GM21360 (cell line): ENCODE data around the gene RBMS3.
"Not testable (repeated sequence)": the region's sequence is repeated elsewhere in the genome, so short reads cannot be mapped to it uniquely, and the experiment has no call there.

Experiments
- ATAC-seq: cut with Tn5 transposase; IDR thresholded peaks from one replicate; pipeline ENCODE4 v1.9.1; 2021; ENCODE audit warnings: mild to moderate bottlenecking, moderate library complexity; ENCODE audit not compliant: unreplicated experiment

Gene RBMS3

DNA sequence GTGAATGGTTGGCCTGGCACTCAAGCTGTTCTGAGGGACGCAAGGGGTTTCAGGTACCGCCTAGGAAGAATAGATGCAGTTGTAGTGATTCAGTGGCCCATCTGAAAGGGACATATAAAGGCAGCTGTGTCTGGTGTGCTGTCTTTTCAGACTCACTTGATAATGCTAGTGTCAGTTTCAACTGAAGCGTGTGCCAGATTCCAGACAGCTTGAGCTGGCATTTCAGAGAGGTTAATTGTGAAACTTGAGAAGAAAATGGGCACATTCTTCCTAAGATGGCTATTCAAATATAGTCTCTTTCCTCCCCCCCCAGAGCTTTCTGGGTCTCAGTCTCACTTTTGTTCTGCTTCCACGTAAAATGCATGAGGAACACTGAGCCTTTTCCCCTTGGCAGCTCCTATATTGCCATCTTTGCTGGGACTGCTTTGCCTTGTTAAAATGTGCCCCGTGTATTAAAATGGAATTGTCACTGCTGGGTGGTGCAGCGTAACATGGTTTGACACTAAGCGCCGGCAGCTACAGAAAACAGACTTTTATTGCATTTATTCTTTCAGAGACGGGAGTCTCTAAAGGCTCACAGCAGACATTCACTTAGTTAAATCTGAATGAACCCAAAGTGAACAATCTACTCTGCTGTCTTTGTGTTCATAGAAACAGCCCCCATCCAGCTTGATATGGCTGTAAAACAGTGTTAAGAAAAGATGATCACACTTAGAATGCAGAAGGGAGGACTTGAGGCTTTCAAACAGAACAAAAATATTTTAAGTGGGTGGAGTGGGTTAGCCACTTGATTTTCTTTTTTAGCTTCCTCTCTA, 478.7 kb downstream of the RBMS3 start:
- ATAC-seq, result no peak

GRCh38 chr3:29760226-29760685, 479.4 kb downstream of the RBMS3 start:
- ATAC-seq, result no peak

DNA sequence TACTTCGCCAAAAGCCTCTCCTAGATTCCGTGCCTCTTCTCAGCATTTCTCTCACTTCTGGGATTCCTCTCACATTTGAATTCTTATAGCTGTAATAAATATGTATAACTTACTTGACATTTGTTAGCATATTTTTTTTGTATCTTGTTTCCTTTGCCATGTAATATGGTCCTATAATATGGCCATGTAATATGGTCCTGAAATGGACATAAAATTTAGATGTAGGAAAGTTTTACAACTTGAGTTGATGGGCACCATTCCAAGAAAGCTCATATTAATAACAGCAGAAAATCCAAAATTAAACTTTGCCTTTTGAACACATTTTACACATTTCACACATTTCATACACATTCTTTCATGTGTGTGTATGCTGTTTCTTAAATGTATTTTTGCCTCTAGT, 480.6 kb downstream of the RBMS3 start:
- ATAC-seq, result no peak

DNA sequence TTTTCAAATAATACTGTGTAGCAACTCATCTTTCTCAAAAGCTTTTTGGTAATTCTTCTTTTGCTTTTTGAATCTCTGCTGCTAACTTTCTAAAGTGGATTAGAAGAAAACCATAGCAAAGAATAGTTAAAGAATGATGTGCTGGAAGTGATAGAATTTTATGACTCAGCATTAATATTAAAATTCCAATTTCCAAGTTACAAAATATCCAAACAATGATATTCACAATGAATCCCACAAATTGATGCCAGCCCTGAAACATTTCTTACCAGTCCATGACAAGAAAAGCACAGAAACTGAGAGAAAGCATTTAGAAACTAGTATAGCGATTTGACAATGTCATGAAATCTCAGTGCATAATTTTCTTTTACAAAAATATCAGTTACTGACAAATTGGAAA, 482.2 kb downstream of the RBMS3 start:
- ATAC-seq, result no peak

DNA sequence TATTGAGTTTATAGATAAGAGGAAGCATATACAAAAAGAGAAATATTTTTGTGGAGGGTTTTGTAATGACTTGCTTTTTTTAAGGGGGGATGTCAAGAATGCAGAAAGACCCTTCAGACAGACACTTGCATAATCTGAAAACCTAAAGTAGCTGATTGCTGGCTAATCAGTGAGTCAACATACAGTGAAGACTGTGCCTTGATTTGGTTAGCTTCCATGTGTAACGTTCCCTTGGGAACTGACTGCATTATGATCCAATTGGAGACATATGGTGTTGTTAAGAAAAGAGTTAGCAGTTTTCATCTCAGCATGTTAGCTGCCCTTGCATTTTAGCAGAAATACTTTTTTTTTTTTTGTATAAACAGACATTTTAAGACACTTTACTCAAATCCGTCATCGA, 483.2 kb downstream of the RBMS3 start:
- ATAC-seq, result no peak

DNA sequence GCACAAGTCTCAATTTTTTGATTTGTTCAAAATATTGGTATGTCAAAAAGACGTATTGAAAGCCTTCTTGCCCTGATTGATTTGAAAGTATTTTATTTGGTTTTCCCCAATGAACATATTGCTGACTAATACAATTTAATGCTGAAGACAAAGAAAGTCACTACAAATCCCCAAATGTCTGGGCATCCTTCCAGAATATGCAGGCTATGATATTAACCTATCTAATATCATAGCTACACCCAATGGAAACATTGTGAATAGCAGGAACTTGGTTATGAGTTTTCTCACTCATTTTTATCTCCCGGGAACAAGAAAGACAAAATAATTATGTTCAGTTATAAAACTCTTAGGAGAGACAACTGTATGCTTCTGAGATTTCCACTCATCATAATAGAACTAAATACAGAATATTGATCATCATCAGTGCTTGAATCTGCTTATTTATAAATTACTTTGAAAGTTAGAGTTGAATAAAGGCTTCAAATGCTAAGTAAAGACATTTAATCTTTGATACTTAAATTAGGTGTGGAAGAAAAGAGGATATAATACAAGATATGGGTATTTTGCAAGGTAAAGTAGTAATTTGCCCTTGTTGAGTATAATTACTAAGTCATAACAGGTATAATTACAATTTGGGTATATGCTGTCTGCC, 483.9 kb downstream of the RBMS3 start:
- no peak for ATAC-seq

- ATAC-seq, result no peak
Observed at GRCh38 chr3:29771602-29772001, 490.7 kb downstream of the RBMS3 start.

DNA sequence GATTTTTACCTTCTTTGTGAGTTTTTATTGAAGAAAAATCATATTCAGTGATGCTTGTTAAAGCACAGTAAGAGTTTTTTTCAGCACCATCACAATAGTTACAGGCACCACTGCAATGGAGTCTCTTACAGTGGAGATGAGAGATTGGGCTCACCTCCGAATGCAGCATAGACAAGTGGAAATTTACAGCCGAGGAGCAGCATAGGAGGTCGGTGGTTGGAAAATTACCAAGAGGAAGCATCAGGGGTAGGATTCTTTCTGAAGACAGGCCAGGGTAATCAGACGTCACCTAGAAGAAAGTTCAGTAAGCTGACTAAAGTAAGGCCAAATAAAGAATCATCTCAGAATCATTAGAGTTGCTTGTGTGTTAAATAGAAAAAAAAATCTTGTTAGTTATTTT, 491.6 kb downstream of the RBMS3 start:
- ATAC-seq, result no peak

DNA sequence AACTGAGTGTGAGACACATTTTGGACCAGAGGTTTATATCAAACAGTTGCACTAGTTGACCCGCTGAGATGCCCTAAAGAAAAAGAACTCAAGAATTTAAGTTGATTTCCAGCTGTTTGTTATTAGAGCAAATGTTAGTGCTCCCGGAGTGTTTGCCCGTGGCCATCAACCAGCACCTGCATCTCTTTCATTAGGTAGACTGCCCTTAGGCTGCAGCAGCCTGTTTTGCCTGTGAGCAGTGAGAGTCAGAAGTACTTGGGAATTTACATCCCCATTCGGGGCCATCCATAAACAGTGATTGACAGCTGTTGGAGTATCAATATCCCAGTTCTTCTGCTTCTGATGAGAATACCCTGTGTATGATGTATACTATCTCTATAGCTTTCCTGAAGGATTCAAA, 492.6 kb downstream of the RBMS3 start:
- no peak for ATAC-seq

- no peak for ATAC-seq
Observed at GRCh38 chr3:29775340-29775739, 494.5 kb downstream of the RBMS3 start.

GRCh38 chr3:29777869-29778268, 497.0 kb downstream of the RBMS3 start:
- no peak for ATAC-seq

DNA sequence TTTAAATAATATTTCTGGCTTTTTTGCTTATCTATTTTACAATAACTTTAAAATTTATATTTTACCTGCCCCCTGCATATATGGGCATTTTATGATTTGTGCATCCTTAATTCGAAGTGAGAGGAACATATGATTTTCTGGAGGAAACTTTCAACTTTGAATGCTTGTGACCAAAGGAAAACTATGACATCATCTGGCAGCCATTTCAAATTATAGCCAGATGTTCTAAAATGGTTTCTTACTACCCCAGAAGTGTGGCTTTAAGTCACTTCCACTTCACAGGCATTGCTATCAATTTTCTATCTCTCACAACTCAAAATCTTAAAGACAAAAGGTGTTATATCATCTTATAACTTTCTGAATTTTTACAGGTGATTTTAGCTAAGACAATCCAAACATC, 508.8 kb downstream of the RBMS3 start:
- no peak for ATAC-seq

DNA sequence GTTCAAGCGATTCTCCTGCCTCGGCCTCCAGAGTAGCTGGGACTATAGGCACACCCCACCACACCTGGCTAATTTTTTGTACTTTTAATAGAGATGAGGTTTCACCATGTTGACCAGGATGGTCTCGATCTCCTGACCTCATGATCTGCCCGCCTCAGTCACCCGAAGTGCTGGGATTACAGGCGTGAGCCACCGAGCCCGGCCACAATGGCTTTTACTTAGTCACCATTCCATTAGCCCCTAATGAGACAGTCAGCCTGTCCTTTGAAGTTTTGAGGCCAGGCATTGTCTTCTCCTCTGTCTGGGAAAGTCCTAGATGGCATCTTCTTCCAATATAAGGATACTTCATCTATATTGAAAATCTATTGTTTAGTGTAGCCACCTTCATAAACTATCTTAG, 515.9 kb downstream of the RBMS3 start:
- no peak for ATAC-seq

DNA sequence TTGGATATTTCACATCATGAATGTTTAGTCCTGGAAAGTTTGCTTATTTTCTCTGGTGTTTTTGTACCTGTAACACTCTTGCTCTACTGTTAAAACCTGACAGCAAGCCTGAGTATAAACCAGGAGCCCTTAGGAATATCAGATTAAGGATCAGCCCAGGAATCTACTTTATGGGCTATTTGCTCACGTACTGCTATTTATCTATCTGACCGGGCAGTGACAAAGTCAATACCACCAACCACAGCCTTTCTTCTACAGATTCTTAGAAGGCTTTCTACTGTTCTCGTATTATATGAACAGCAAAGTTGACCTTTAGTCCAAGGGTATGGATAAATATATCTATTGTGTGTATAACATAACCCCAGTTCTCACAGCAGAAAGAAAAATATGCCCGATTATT, 521.2 kb downstream of the RBMS3 start:
- no peak for ATAC-seq

- no peak for ATAC-seq
Observed at GRCh38 chr3:29804044-29804443, 523.2 kb downstream of the RBMS3 start.

DNA sequence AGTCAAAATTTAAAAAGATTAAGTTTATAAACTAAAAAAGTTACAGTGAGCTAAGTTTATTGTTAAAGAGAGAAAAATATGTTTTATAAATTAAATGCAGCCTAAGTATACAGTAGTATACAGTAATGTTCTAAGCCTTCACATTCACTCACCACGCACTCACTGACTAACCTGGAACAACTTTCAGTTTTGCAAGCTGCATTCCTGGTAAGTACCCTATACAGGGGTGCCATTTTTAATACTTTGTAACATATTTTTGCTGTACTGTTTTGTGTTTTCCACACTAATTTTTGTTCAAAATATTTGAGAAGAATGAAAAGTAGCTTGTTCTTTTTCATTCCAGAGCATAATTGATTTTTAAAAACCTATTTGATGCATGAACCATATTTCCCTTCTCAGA, 524.9 kb downstream of the RBMS3 start:
- no peak for ATAC-seq

DNA sequence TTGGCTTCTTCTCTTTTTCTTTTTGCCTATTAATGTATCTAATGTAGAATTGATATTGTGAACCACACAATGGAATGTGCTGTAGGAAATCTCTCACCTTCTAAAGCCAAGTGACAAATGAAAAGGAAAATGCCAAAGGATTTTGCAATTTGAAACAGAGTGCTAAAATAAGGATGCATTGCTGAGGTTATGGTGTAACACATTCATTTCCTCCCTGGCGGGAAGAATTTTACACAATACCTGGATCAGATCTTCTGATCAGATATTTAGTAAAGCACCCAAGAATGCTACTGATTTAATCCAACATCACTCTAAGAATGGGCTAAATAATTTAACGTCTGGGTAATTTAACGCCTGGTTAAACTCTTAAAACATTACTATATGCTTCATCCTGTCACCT, 527.5 kb downstream of the RBMS3 start:
- ATAC-seq, result not testable (repeated sequence)

- no peak for ATAC-seq
Observed at GRCh38 chr3:29822071-29822470, 541.2 kb downstream of the RBMS3 start.

DNA sequence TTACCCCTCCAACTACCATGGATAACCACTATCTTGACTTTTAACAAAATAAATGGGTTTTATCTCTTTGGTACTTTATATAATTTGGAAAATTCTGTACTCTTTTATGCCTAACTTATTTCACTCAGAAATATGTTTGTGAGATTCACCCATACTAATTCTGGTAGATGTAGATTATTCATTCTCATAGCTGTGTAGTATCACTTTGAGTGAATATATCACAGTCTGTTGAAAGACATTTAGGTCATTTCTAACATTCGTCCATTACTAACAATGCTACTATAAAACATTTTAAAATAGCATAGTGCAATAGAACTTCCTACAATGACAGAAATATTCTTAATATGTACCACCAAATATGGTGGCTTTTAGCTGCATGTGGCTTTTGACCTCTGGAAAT, 542.4 kb downstream of the RBMS3 start:
- no peak for ATAC-seq

DNA sequence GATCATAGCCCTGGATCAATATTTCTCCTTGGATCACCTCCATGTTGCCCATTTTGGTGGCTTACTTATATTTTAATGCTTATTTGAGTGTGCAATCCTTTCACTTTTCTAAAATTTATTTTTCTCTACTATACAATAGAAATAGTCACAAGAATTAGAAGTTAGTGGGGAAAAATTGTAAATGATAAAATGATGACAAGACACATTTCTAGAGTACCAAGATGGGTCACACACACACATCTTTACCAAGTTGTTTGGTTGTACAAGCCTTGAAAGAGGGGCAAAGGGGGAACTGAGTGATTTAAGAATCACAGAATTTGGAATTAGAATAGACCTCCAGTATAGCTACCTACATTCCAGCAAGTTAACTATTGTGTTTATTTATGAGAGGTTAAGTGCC, 545.8 kb downstream of the RBMS3 start:
- no peak for ATAC-seq

DNA sequence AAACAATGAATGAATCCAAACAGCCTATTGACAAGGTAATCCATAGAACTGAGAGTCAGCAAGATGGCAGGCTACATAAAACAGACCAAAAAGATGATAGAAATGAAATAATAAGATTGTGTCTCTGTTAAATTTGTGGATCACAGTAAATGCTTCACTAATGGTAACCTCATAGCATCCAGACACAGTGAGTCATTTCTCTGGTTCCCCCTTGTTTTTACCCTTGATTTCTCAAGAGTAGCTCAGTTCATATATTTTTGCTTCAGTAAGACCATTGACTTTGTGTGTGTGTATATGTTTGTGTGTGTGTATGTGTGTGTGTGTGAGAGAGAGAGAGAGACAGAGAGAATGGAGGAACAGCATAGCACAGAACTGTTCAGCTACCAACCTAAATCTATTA, 546.9 kb downstream of the RBMS3 start:
- no peak for ATAC-seq

- ATAC-seq, result no peak
Observed at GRCh38 chr3:29829340-29829739, 548.5 kb downstream of the RBMS3 start.

DNA sequence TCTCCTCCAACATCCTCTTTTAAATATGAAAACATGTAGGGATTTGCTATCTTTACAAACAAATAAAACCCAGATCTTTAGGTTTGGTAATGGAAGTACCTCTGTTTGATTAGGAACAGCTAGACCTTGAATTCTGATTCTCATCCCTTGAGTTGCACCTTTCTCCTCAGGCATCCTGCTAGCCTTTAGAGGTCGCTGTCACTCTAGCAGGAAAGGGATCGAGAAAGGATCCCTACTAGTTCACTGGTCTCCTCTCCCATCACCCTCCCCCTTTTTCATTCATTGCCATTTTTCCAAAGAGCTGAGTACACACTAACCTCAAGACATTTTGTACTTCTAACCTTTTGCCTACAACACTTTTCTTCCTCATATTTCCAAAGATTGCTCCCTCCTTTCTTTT, 569.8 kb downstream of the RBMS3 start:
- ATAC-seq, result no peak
